Activated T-helper 1 cell treated with anti-CD3 and anti-CD28 coated beads, Interleukin-12 subunit alpha, Interleukin-12 subunit beta, Interleukin-2, Interleukin-4 antibody, amounts not matched to agents 30 ng/mL and 10 ng/mL and 1 ng/mL, durations not matched to agents 14 hours and 24 hours and 36 hours (primary cell): Measurements from ENCODE around the gene EXO5. TPM values are rescaled to one million over a fixed set of nuclear protein-coding genes. Genes with fewer than 3 reads are reported as not detected.
"Not testable (repeated sequence)": the region's sequence is repeated elsewhere in the genome, so short reads cannot be mapped to it uniquely, and the experiment has no call there.

Source experiments
- DNase-seq: peaks from one replicate; pipeline ENCODE4 v3.0.0; 2021; ENCODE audit warnings: low spot score
- H3K27ac Mint-ChIP-seq: one replicate; pipeline ENCODE4 v1.8.0; 2021; ENCODE audit warnings: mild to moderate bottlenecking, mixed read lengths
- H3K27me3 Mint-ChIP-seq: one replicate; pipeline ENCODE4 v1.8.0; 2022; ENCODE audit warnings: mild to moderate bottlenecking, moderate library complexity, mixed read lengths; ENCODE audit not compliant: insufficient read depth
- H3K36me3 Mint-ChIP-seq: one replicate; pipeline ENCODE4 v1.8.0; 2021; ENCODE audit warnings: low read depth, mixed read lengths
- H3K4me1 Mint-ChIP-seq: one replicate; pipeline ENCODE4 v1.8.0; 2021; ENCODE audit warnings: low read depth, mixed read lengths
- H3K4me3 Mint-ChIP-seq: one replicate; pipeline ENCODE4 v1.8.0; 2021; ENCODE audit warnings: mild to moderate bottlenecking, moderate library complexity, mixed read lengths
- H3K9me3 Mint-ChIP-seq: one replicate; pipeline ENCODE4 v1.8.0; 2021; ENCODE audit warnings: mixed read lengths
- intact Hi-C: fragments of 100-400 bp; cut with micrococcal nuclease; formaldehyde crosslinking; loops from one replicate; pipeline ENCODE4 v1.15.1; 2024
- total RNA-seq: library from RNA; stranded (reverse); gene quantifications from 2 replicates; pipeline ENCODE4 v1.2.3, GENCODE V29; 2022

Gene EXO5
- total RNA-seq, result 18.2 and 18.3 TPM in 2 replicates

GRCh38 chr1:40508375-40509341 is at the start of gene EXO5:
Gene EXO5 (plus strand): TSS chr1:40508767. CDS start chr1:40514545, 5,778 bp downstream.
- intact Hi-C loops, result loop anchor here (1.0 kb wide), 3 partner anchors 23 to 57 kb away; partner anchors contain the start of gene ZNF684
- Mint-ChIP-seq H3K4me1 (peaks cover 13% of the 10 kb centered on the region), H3K27me3 (no peaks in the 10 kb centered on the region), H3K36me3 (peaks cover 38% of the 10 kb centered on the region), H3K27ac (peak within 1 kb of the TSS; percentile 76), H3K9me3 (peaks cover 51% of the 10 kb centered on the region), H3K4me3 (peak within 1 kb of the TSS; percentile 82)
- DNase-seq, result peak; percentile 84

DNA sequence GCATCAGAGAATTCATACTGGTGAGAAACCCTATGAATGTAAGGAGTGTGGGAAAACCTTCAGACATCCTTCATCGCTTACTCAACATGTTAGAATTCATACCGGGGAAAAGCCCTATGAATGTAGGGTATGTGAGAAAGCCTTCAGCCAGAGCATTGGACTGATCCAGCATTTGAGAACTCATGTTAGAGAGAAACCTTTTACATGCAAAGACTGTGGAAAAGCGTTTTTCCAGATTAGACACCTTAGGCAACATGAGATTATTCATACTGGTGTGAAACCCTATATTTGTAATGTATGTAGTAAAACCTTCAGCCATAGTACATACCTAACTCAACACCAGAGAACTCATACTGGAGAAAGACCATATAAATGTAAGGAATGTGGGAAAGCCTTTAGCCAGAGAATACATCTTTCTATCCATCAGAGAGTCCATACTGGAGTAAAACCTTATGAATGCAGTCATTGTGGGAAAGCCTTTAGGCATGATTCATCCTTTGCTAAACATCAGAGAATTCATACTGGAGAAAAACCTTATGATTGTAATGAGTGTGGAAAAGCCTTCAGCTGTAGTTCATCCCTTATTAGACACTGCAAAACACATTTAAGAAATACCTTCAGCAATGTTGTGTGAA is 45.5 kb upstream of the EXO5 start:
- H3K9me3 Mint-ChIP-seq, result peaks cover 83% of the 10 kb centered on the region
- H3K4me1 Mint-ChIP-seq, result no peaks in the 10 kb centered on the region
- no peak for DNase-seq
- H3K27ac Mint-ChIP-seq, result no peak overlapping the region
- H3K4me3 Mint-ChIP-seq, result no peak overlapping the region
- H3K27me3 Mint-ChIP-seq, result no peaks in the 10 kb centered on the region
- peaks cover 69% of the 10 kb centered on the region for H3K36me3 Mint-ChIP-seq
- intact Hi-C loops, result no loop called here

DNA sequence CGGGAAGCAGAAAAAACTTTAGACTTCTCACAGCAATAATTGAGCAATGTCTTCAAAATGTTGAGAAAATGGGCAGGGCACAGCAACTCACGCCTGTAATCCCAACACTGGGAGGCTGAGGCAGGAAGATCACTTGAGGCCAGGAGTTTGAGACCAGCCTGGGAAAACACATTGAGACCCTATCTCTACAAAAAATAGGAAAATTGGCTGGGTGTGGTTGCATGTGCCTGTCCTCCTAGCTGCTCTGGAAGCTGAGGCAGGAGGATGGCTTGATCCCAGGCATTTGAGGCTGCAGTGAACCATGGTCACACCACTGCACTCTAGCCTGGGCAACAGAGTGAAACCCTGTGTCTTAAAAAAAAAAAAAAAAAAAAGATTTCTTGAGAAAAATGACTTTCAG is 39.2 kb upstream of the EXO5 start:
- intact Hi-C loops, result no loop called here
- Mint-ChIP-seq H3K36me3 (peaks cover 49% of the 10 kb centered on the region), H3K27me3 (no peaks in the 10 kb centered on the region), H3K4me1 (no peaks in the 10 kb centered on the region), H3K27ac (no peak overlapping the region), H3K4me3 (no peak overlapping the region), H3K9me3 (peaks cover 94% of the 10 kb centered on the region)
- DNase-seq, result no peak

DNA sequence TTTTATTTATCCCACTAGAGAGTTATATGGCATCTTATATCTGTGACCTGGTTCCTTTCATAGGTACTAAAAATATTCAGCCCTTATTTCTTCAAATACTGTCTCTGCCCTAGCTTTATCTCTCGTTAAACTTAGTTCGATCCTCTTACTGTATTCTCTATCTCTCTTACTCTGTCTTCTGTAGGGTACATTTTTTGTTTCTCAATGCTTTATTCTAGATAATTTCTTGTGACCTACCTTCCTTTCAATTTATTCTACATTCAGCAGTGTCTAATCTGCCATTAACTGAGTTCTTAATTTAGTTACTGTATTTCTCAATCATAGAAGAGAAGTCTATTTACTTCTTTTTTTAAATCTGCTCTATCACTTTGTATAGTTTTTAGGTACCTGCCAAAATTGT is 33.3 kb upstream of the EXO5 start:
- DNase-seq, result no peak
- Mint-ChIP-seq H3K27me3 (peaks cover 2% of the 10 kb centered on the region), H3K9me3 (peaks cover 55% of the 10 kb centered on the region), H3K27ac (no peak overlapping the region), H3K4me3 (no peak overlapping the region), H3K36me3 (peaks cover 24% of the 10 kb centered on the region), H3K4me1 (peaks cover 20% of the 10 kb centered on the region)
- intact Hi-C loops, result no loop called here

DNA sequence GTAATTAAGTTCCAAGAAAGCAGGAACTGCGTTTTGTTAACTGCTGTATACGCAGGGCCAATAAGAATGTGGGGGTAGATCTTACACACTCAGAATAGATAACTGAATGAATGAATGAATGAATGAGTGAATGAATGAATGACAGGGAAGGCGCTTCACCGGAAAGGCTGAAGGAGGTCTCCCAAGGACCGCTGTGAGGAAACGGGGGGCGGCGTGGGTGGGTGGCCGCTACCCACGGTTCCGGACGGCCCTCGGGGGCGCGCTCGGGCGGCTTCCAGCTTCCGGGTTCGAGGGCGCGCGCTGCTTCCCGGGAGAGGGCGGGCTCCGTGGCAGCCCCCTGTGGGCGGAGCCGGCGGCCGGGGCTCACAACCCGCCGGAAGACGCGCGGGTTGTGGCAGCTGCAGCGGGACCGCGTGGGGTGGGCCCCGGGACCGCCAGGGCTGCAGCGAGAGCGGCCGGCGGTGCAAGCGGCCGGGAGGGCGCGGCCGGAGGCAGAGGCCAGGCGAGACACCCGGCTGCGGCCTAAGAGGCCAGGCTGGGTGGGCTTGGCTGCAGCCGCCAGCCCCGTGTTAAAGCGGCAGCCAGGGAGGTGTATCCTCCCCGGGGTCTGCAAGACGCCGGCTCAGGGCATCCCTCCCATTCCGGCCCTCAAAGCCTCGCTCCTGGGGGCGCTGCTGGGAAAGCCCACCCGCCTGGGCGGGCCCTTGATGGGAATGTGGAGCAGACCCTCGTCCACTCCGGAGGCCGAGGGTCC is 31.5 kb upstream of the EXO5 start, which contains the start of gene ZFP69:
Gene ZFP69 (plus strand): TSS at position 367 of the 754 bp plus-strand sequence. CDS start 2,072 bp downstream, outside the sequence.
- peak; percentile 64 for DNase-seq
- Mint-ChIP-seq H3K27ac (peak within 1 kb of the TSS; percentile 71), H3K36me3 (peaks cover 36% of the 10 kb centered on the region), H3K4me3 (peak within 1 kb of the TSS; percentile 85), H3K9me3 (peaks cover 50% of the 10 kb centered on the region), H3K27me3 (peaks cover 2% of the 10 kb centered on the region), H3K4me1 (peaks cover 20% of the 10 kb centered on the region)
- intact Hi-C loops, result loop anchor here (1.0 kb wide), 2 partner anchors 26 to 54 kb away; partner anchors contain the start of gene ZNF684

- intact Hi-C loops, result loop anchor here (1.0 kb wide), 3 partner anchors 26 to 54 kb away; partner anchors contain the start of genes EXO5 and ZNF684
- H3K9me3 Mint-ChIP-seq, result peaks cover 50% of the 10 kb centered on the region
- DNase-seq, result no peak
- peak overlapping the region; percentile 85 for H3K4me3 Mint-ChIP-seq
- peaks cover 20% of the 10 kb centered on the region for H3K4me1 Mint-ChIP-seq
- peak overlapping the region; percentile 71 for H3K27ac Mint-ChIP-seq
- peaks cover 2% of the 10 kb centered on the region for H3K27me3 Mint-ChIP-seq
- peaks cover 40% of the 10 kb centered on the region for H3K36me3 Mint-ChIP-seq
These were observed 30.9 kb upstream of the EXO5 start for GRCh38 chr1:40477678-40478053.

DNA sequence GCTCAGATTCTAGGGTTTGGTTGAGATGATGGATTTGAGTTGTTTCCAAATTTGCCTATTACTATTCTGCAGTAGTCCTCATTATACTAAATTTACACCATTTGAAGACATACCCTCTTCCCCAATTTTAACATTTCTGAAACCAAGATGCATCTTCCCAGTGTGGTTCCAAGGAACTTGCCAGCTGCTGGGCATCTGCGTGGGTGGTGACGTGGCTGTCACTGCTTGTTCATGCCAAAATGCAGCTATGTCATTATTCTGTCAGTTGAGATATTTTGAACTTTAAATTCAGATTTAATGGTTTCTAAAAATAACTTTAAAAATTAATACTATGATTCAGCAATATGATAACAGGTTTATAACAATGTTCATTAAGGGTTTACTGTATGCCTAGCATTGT is 30.3 kb upstream of the EXO5 start:
- peaks cover 39% of the 10 kb centered on the region for H3K36me3 Mint-ChIP-seq

GRCh38 chr1:40479156-40479555 is 29.4 kb upstream of the EXO5 start:
- peaks cover 43% of the 10 kb centered on the region for H3K36me3 Mint-ChIP-seq
- peak overlapping the region; percentile 29 for H3K4me3 Mint-ChIP-seq

More for the DNA sequence above, 30.3 kb upstream of the EXO5 start:
- Mint-ChIP-seq H3K9me3 (peaks cover 46% of the 10 kb centered on the region), H3K27me3 (peaks cover 2% of the 10 kb centered on the region), H3K27ac (peak overlapping the region; percentile 71), H3K4me3 (peak overlapping the region; percentile 85), H3K4me1 (peaks cover 20% of the 10 kb centered on the region)
- intact Hi-C loops, result loop anchor here (1.0 kb wide), 1 partner anchor 30 kb away; the partner anchor contains the start of gene EXO5
- no peak for DNase-seq

GRCh38 chr1:40495315-40495903 is 13.2 kb upstream of the EXO5 start:
- Mint-ChIP-seq H3K4me1 (no peaks in the 10 kb centered on the region), H3K27me3 (no peaks in the 10 kb centered on the region), H3K36me3 (peaks cover 56% of the 10 kb centered on the region), H3K4me3 (no peak overlapping the region), H3K9me3 (peaks cover 66% of the 10 kb centered on the region), H3K27ac (no peak overlapping the region)
- intact Hi-C loops, result loop anchor here (1.0 kb wide), 1 partner anchor 33 kb away; no protein-coding TSS in a partner anchor
- no peak for DNase-seq

More at GRCh38 chr1:40479156-40479555, 29.4 kb upstream of the EXO5 start:
- Mint-ChIP-seq H3K4me1 (peaks cover 20% of the 10 kb centered on the region), H3K9me3 (peaks cover 38% of the 10 kb centered on the region), H3K27ac (no peak overlapping the region), H3K27me3 (peaks cover 2% of the 10 kb centered on the region)
- no peak for DNase-seq
- intact Hi-C loops, result no loop called here

DNA sequence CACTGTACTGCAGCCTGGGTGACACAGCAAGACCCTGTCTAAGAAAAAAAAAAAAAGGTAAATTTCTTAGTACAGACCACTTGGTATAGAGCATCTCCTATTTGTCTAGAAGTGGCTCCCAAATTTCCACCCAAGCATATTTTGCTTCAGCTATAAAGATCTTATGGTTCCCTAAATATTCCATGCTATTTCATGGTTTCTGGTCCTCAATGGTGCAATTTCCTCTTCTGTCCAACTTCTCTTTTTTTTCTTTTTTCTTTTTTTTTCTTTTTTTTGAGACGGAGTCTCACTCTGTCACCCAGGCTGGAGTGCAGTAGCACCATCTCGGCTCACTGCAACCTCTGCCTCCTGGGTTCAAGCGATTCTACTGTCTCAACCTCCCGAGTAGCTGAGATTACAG is 5.9 kb upstream of the EXO5 start:
- H3K4me3 Mint-ChIP-seq, DNase-seq, H3K4me1 Mint-ChIP-seq, H3K27me3 Mint-ChIP-seq, H3K27ac Mint-ChIP-seq, intact Hi-C loops: not testable (repeated sequence)
- Mint-ChIP-seq H3K9me3 (peaks cover 67% of the 10 kb centered on the region), H3K36me3 (peaks cover 35% of the 10 kb centered on the region)

- Mint-ChIP-seq H3K36me3 (peaks cover 40% of the 10 kb centered on the region), H3K4me1 (peaks cover 13% of the 10 kb centered on the region), H3K27ac (peak overlapping the region; percentile 76), H3K4me3 (peak overlapping the region; percentile 82), H3K27me3 (no peaks in the 10 kb centered on the region), H3K9me3 (peaks cover 54% of the 10 kb centered on the region)
- intact Hi-C loops, result loop anchor here (1.0 kb wide), 3 partner anchors 23 to 57 kb away; partner anchors contain the start of gene ZNF684
- no peak for DNase-seq
These were observed 594 bp upstream of the EXO5 start for GRCh38 chr1:40507973-40508372.

- Mint-ChIP-seq H3K9me3 (peaks cover 76% of the 10 kb centered on the region), H3K27ac (no peak overlapping the region), H3K4me3 (no peak overlapping the region), H3K36me3 (peaks cover 28% of the 10 kb centered on the region), H3K27me3 (peaks cover 1% of the 10 kb centered on the region), H3K4me1 (no peaks in the 10 kb centered on the region)
- intact Hi-C loops, result no loop called here
- DNase-seq, result no peak
These were observed 10.9 kb downstream of the EXO5 start for GRCh38 chr1:40519517-40519916.
